ENCODE measurements around the gene MAGI1.

DNA sequence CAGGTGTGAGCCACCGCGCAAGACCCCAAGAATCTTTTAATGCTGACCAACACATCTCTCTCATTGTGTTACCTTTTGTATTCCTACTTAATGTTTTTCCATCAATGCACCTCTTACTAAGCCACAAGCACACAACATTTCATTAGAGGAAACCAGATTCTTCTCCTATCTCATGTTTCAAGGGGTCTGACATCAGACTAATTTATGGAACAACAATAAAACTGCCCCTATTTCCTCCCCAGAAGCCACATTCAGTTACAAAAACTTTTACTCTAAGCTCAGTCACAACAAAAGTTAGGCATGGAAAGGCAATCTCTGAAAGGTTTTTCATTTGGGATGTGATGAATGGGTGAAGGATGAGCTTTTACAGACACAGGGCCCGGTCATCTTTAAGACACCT lies 251.8 kb downstream of the MAGI1 start:
- TF ChIP-seq, protein P1, sequence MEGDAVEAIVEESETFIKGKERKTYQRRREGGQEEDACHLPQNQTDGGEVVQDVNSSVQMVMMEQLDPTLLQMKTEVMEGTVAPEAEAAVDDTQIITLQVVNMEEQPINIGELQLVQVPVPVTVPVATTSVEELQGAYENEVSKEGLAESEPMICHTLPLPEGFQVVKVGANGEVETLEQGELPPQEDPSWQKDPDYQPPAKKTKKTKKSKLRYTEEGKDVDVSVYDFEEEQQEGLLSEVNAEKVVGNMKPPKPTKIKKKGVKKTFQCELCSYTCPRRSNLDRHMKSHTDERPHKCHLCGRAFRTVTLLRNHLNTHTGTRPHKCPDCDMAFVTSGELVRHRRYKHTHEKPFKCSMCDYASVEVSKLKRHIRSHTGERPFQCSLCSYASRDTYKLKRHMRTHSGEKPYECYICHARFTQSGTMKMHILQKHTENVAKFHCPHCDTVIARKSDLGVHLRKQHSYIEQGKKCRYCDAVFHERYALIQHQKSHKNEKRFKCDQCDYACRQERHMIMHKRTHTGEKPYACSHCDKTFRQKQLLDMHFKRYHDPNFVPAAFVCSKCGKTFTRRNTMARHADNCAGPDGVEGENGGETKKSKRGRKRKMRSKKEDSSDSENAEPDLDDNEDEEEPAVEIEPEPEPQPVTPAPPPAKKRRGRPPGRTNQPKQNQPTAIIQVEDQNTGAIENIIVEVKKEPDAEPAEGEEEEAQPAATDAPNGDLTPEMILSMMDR (IDR thresholded peaks at IDR 0.05): no peak
- TF ChIP-seq POLR2A (IDR thresholded peaks at IDR 0.05) (no peak), POLR2AphosphoS5 (IDR thresholded peaks at IDR 0.05) (no peak)
